ENCODE data around the gene TRA2A. TPM values are rescaled to one million over a fixed set of nuclear protein-coding genes. Genes with fewer than 3 reads are reported as not detected.

The TRA2A gene
- total RNA-seq, 1 donor from 2014 or later: 86.0 TPM

- no peak overlapping the region for H2AFZ ChIP-seq (ENCODE audit: low read depth, low read length)
- peaks cover 3% of the 10 kb centered on the region for H3K27me3 ChIP-seq (ENCODE audit: insufficient read depth, low read length)
- H3K79me2 ChIP-seq (ENCODE audit: insufficient read depth, low read length): no peaks in the 10 kb centered on the region
- no peaks in the 10 kb centered on the region for H4K20me1 ChIP-seq (ENCODE audit: insufficient read depth, low read length)
- Mint-ChIP-seq H3K27me3 (ENCODE audit: low read depth, unreplicated experiment) (peaks cover 3% of the 10 kb centered on the region), H3K9me3 (ENCODE audit: unreplicated experiment) (no peaks in the 10 kb centered on the region), H3K27ac (ENCODE audit: unreplicated experiment) (no peak overlapping the region), H3K4me1 (ENCODE audit: low read depth, unreplicated experiment) (no peaks in the 10 kb centered on the region), H3K4me3 (ENCODE audit: unreplicated experiment) (no peak overlapping the region), H3K36me3 (ENCODE audit: low read depth, unreplicated experiment) (no peaks in the 10 kb centered on the region)
- TF ChIP-seq, protein P1, sequence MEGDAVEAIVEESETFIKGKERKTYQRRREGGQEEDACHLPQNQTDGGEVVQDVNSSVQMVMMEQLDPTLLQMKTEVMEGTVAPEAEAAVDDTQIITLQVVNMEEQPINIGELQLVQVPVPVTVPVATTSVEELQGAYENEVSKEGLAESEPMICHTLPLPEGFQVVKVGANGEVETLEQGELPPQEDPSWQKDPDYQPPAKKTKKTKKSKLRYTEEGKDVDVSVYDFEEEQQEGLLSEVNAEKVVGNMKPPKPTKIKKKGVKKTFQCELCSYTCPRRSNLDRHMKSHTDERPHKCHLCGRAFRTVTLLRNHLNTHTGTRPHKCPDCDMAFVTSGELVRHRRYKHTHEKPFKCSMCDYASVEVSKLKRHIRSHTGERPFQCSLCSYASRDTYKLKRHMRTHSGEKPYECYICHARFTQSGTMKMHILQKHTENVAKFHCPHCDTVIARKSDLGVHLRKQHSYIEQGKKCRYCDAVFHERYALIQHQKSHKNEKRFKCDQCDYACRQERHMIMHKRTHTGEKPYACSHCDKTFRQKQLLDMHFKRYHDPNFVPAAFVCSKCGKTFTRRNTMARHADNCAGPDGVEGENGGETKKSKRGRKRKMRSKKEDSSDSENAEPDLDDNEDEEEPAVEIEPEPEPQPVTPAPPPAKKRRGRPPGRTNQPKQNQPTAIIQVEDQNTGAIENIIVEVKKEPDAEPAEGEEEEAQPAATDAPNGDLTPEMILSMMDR (IDR thresholded peaks at IDR 0.05; ENCODE audit: insufficient read depth, low read depth, low read length): no peak
- TF ChIP-seq EZH2 (IDR thresholded peaks at IDR 0.05; ENCODE audit: insufficient read depth, low read length): no peak
- H3K36me3 ChIP-seq (ENCODE audit: insufficient read depth, low read length): no peaks in the 10 kb centered on the region
- no peak overlapping the region for H3K9ac ChIP-seq (ENCODE audit: low read length)
- DNase-seq (ENCODE audit: low read depth): no peak
- no peaks in the 10 kb centered on the region for H3K9me3 ChIP-seq (ENCODE audit: insufficient read depth, low read depth, low read length)
- H3K4me1 ChIP-seq (ENCODE audit: insufficient read depth, low read length): no peaks in the 10 kb centered on the region
- no peak overlapping the region for H3K4me3 ChIP-seq (ENCODE audit: insufficient read depth, low read depth, low read length)
- H3K4me2 ChIP-seq (ENCODE audit: low read length): no peak overlapping the region
- FAIRE-seq: no peak
- no peak overlapping the region for H3K27ac ChIP-seq (ENCODE audit: low read depth, low read length)
Measured at GRCh38 chr7:23558303-23558702, 26.5 kb upstream of the TRA2A start.

GRCh38 chr7:23547662-23548061, 15.9 kb upstream of the TRA2A start:
- DNase-seq (ENCODE audit: low read depth) (no peak), FAIRE-seq (no peak)
- H4K20me1 ChIP-seq (ENCODE audit: insufficient read depth, low read length): no peaks in the 10 kb centered on the region
- no peaks in the 10 kb centered on the region for H3K9me3 ChIP-seq (ENCODE audit: insufficient read depth, low read depth, low read length)
- no peaks in the 10 kb centered on the region for H3K4me1 ChIP-seq (ENCODE audit: insufficient read depth, low read length)
- Mint-ChIP-seq H3K27ac (ENCODE audit: unreplicated experiment) (no peak overlapping the region), H3K4me3 (ENCODE audit: unreplicated experiment) (no peak overlapping the region), H3K4me1 (ENCODE audit: low read depth, unreplicated experiment) (peaks cover 2% of the 10 kb centered on the region), H3K36me3 (ENCODE audit: low read depth, unreplicated experiment) (no peaks in the 10 kb centered on the region), H3K27me3 (ENCODE audit: low read depth, unreplicated experiment) (no peaks in the 10 kb centered on the region), H3K9me3 (ENCODE audit: unreplicated experiment) (no peaks in the 10 kb centered on the region)
- H3K27ac ChIP-seq (ENCODE audit: low read depth, low read length): no peak overlapping the region
- H2AFZ ChIP-seq (ENCODE audit: low read depth, low read length): no peak overlapping the region
- no peaks in the 10 kb centered on the region for H3K27me3 ChIP-seq (ENCODE audit: insufficient read depth, low read length)
- H3K9ac ChIP-seq (ENCODE audit: low read length): no peak overlapping the region
- no peak overlapping the region for H3K4me3 ChIP-seq (ENCODE audit: insufficient read depth, low read depth, low read length)
- H3K79me2 ChIP-seq (ENCODE audit: insufficient read depth, low read length): no peaks in the 10 kb centered on the region
- TF ChIP-seq EZH2 (IDR thresholded peaks at IDR 0.05; ENCODE audit: insufficient read depth, low read length): no peak
- TF ChIP-seq, protein P1 (IDR thresholded peaks at IDR 0.05; ENCODE audit: insufficient read depth, low read depth, low read length): no peak
- no peak overlapping the region for H3K4me2 ChIP-seq (ENCODE audit: low read length)
- no peaks in the 10 kb centered on the region for H3K36me3 ChIP-seq (ENCODE audit: insufficient read depth, low read length)

- H3K4me3 ChIP-seq (ENCODE audit: insufficient read depth, low read depth, low read length): no peak overlapping the region
- FAIRE-seq (peak; percentile 92), DNase-seq (ENCODE audit: low read depth) (peak; percentile 72)
- H4K20me1 ChIP-seq (ENCODE audit: insufficient read depth, low read length): no peaks in the 10 kb centered on the region
- TF ChIP-seq, protein P1 (IDR thresholded peaks at IDR 0.05; ENCODE audit: insufficient read depth, low read depth, low read length): peak; percentile 99
- TF ChIP-seq EZH2 (IDR thresholded peaks at IDR 0.05; ENCODE audit: insufficient read depth, low read length): no peak
- H3K9me3 ChIP-seq (ENCODE audit: insufficient read depth, low read depth, low read length): no peaks in the 10 kb centered on the region
- no peak overlapping the region for H3K27ac ChIP-seq (ENCODE audit: low read depth, low read length)
- H3K79me2 ChIP-seq (ENCODE audit: insufficient read depth, low read length): no peaks in the 10 kb centered on the region
- H3K36me3 Mint-ChIP-seq (ENCODE audit: low read depth, unreplicated experiment): no peaks in the 10 kb centered on the region
- peaks cover 2% of the 10 kb centered on the region for H3K4me1 Mint-ChIP-seq (ENCODE audit: low read depth, unreplicated experiment)
- no peak overlapping the region for H3K4me3 Mint-ChIP-seq (ENCODE audit: unreplicated experiment)
- no peaks in the 10 kb centered on the region for H3K36me3 ChIP-seq (ENCODE audit: insufficient read depth, low read length)
- no peak overlapping the region for H3K9ac ChIP-seq (ENCODE audit: low read length)
- H3K4me2 ChIP-seq (ENCODE audit: low read length): no peak overlapping the region
- H3K27ac Mint-ChIP-seq (ENCODE audit: unreplicated experiment): peak overlapping the region; percentile 53
- no peaks in the 10 kb centered on the region for H3K27me3 Mint-ChIP-seq (ENCODE audit: low read depth, unreplicated experiment)
- H3K4me1 ChIP-seq (ENCODE audit: insufficient read depth, low read length): no peaks in the 10 kb centered on the region
- H3K9me3 Mint-ChIP-seq (ENCODE audit: unreplicated experiment): no peaks in the 10 kb centered on the region
- H2AFZ ChIP-seq (ENCODE audit: low read depth, low read length): no peak overlapping the region
- H3K27me3 ChIP-seq (ENCODE audit: insufficient read depth, low read length): no peaks in the 10 kb centered on the region
Measured at GRCh38 chr7:23546897-23547572, 15.3 kb upstream of the TRA2A start.

Data from astrocyte (in vitro differentiated cells and primary cell).